C4-2B (cell line): ENCODE results near the gene TLR5.
A peak's percentile ranks its signal among the peaks of the same experiment; 100 is the strongest.

ENCODE experiments used
- H3K27ac ChIP-seq: fragments of 450-650 bp; 2 replicates; pipeline ENCODE4 v1.5.1; 2017
- CTCF ChIP-seq: fragments of 450-650 bp; conservative IDR thresholded peaks from 2 replicates; pipeline ENCODE4 v1.5.1; 2017; ENCODE audit warnings: mild to moderate bottlenecking
- ZFX ChIP-seq: fragments of 450-650 bp; IDR thresholded peaks from 2 replicates; pipeline ENCODE4 v1.6.1; 2017

TLR5 gene

GRCh38 chr1:223088713-223089240, 54.3 kb downstream of the TLR5 start:
- TF ChIP-seq ZFX: no peak
- TF ChIP-seq CTCF: no peak

GRCh38 chr1:223087291-223088255, 55.5 kb downstream of the TLR5 start:
- H3K27ac ChIP-seq: no peak overlapping the region
- no peak for TF ChIP-seq ZFX
- TF ChIP-seq CTCF: no peak

More at GRCh38 chr1:223088713-223089240, 54.3 kb downstream of the TLR5 start:
- no peak overlapping the region for H3K27ac ChIP-seq

GRCh38 chr1:223084464-223084866, 58.6 kb downstream of the TLR5 start:
- no peak for TF ChIP-seq ZFX
- TF ChIP-seq CTCF: no peak
- no peak overlapping the region for H3K27ac ChIP-seq

GRCh38 chr1:223083831-223084230, 59.2 kb downstream of the TLR5 start:
- TF ChIP-seq ZFX (no peak), CTCF (no peak)
- H3K27ac ChIP-seq: no peak overlapping the region

- no peak overlapping the region for H3K27ac ChIP-seq
- TF ChIP-seq CTCF: no peak
Observed at GRCh38 chr1:223082914-223083313, 60.1 kb downstream of the TLR5 start.

- peak overlapping the region; percentile 22; the same call in 1 of the 2 replicates for H3K27ac ChIP-seq
Observed at GRCh38 chr1:223081181-223081994, 61.7 kb downstream of the TLR5 start.

More at GRCh38 chr1:223081181-223081994, 61.7 kb downstream of the TLR5 start:
- TF ChIP-seq ZFX (no peak), CTCF (peak; percentile 98)
